H9 (cell line): ENCODE measurements around the gene CEP350. TPM values are rescaled to one million over a fixed set of nuclear protein-coding genes. Genes with fewer than 3 reads are reported as not detected.

ENCODE experiments used
- DNase-seq: peaks from one replicate; pipeline ENCODE4 v3.0.0-alpha.2; 2017
- H2AFZ ChIP-seq: one replicate; pipeline ENCODE4 v1.6.1; 2013; ENCODE audit warnings: mild to moderate bottlenecking, low read length, control low read depth, moderate library complexity
- H2AK5ac ChIP-seq: 2 replicates; pipeline ENCODE4 v1.6.1; 2013; ENCODE audit warnings: low read length, control low read depth, mixed read lengths; ENCODE audit not compliant: insufficient read length
- H2BK120ac ChIP-seq: one replicate; pipeline ENCODE4 v1.6.1; 2013; ENCODE audit warnings: low read depth, mild to moderate bottlenecking, low read length, control low read depth, inconsistent platforms; ENCODE audit not compliant: poor library complexity, severe bottlenecking
- H2BK12ac ChIP-seq: 2 replicates; pipeline ENCODE4 v1.6.1; 2013; ENCODE audit warnings: low read length, control low read depth, mixed read lengths, low read depth; ENCODE audit not compliant: insufficient read length
- H2BK15ac ChIP-seq: 2 replicates; pipeline ENCODE4 v1.6.1; 2013; ENCODE audit warnings: low read depth, low read length, control low read depth
- H2BK20ac ChIP-seq: one replicate; pipeline ENCODE4 v1.6.1; 2013; ENCODE audit warnings: low read depth, mild to moderate bottlenecking, low read length, control low read depth, inconsistent platforms; ENCODE audit not compliant: poor library complexity, severe bottlenecking
- H2BK5ac ChIP-seq: 2 replicates; pipeline ENCODE4 v1.6.1; 2013; ENCODE audit warnings: low read length, control low read depth, mixed read lengths; ENCODE audit not compliant: insufficient read length
- H3K14ac ChIP-seq: 2 replicates; pipeline ENCODE4 v1.6.1; 2013; ENCODE audit warnings: low read length, control low read depth; ENCODE audit not compliant: insufficient read depth
- H3K18ac ChIP-seq: 2 replicates; pipeline ENCODE4 v1.6.1; 2013; ENCODE audit warnings: low read depth, mild to moderate bottlenecking, mixed read lengths, low read length, control low read depth; ENCODE audit not compliant: insufficient read length
- H3K23ac ChIP-seq: 2 replicates; pipeline ENCODE4 v1.6.1; 2013; ENCODE audit warnings: low read length, control low read depth, mixed read lengths, low read depth; ENCODE audit not compliant: insufficient read length
- H3K23me2 ChIP-seq: 2 replicates; pipeline ENCODE4 v1.6.1; 2013; ENCODE audit warnings: low read depth, mild to moderate bottlenecking, mixed read lengths, low read length, control low read depth; ENCODE audit not compliant: insufficient read length, poor library complexity, severe bottlenecking
- H3K27ac ChIP-seq: 2 replicates; pipeline ENCODE4 v1.5.1; 2013; ENCODE audit warnings: low read length, control low read depth, mixed read lengths, low read depth; ENCODE audit not compliant: insufficient read length
- H3K27me3 ChIP-seq: 2 replicates; pipeline ENCODE4 v1.6.1; 2013; ENCODE audit warnings: low read length, control low read depth, inconsistent platforms; ENCODE audit not compliant: insufficient read depth
- H3K4ac ChIP-seq: 2 replicates; pipeline ENCODE4 v1.6.1; 2013; ENCODE audit warnings: low read depth, mild to moderate bottlenecking, control low read depth, inconsistent platforms, low read length, moderate library complexity
- H3K4me1 ChIP-seq: 2 replicates; pipeline ENCODE4 v1.6.1; 2013; ENCODE audit warnings: low read length, control low read depth, inconsistent platforms; ENCODE audit not compliant: insufficient read depth
- H3K4me2 ChIP-seq: 2 replicates; pipeline ENCODE4 v1.6.1; 2013; ENCODE audit warnings: low read length, control low read depth, mixed read lengths; ENCODE audit not compliant: insufficient read length, insufficient read depth
- H3K56ac ChIP-seq: 2 replicates; pipeline ENCODE4 v1.6.1; 2013; ENCODE audit warnings: low read depth, mild to moderate bottlenecking, mixed read lengths, low read length, control low read depth; ENCODE audit not compliant: insufficient read length
- H3K79me1 ChIP-seq: 2 replicates; pipeline ENCODE4 v1.6.1; 2013; ENCODE audit warnings: low read depth, mild to moderate bottlenecking, moderate library complexity, low read length, control low read depth, inconsistent platforms; ENCODE audit not compliant: insufficient read depth, poor library complexity, severe bottlenecking
- H3K79me2 ChIP-seq: 2 replicates; pipeline ENCODE4 v1.6.1; 2013; ENCODE audit warnings: low read length, control low read depth, inconsistent platforms; ENCODE audit not compliant: insufficient read depth
- H3K9ac ChIP-seq: 2 replicates; pipeline ENCODE4 v1.6.1; 2013; ENCODE audit warnings: low read length, control low read depth, mixed read lengths; ENCODE audit not compliant: insufficient read length; ENCODE audit errors: extremely low read depth
- H3K9me3 ChIP-seq: one replicate; pipeline ENCODE4 v1.6.1; 2013; ENCODE audit warnings: low read depth, low read length, inconsistent platforms; ENCODE audit not compliant: control insufficient read depth
- H3T11ph ChIP-seq: one replicate; pipeline ENCODE4 v1.6.1; 2013; ENCODE audit warnings: mild to moderate bottlenecking, low read length, control low read depth, inconsistent platforms
- H4K20me1 ChIP-seq: one replicate; pipeline ENCODE4 v1.6.1; 2013; ENCODE audit not compliant: control insufficient read depth, insufficient read length, insufficient read depth
- H4K5ac ChIP-seq: 2 replicates; pipeline ENCODE4 v1.6.1; 2013; ENCODE audit warnings: low read depth, mild to moderate bottlenecking, mixed read lengths, low read length, control low read depth; ENCODE audit not compliant: insufficient read length
- H4K8ac ChIP-seq: replicated peaks from 2 replicates; pipeline ENCODE4 v1.6.1; 2013; ENCODE audit warnings: low read length, control low read depth, mixed read lengths, low read depth; ENCODE audit not compliant: insufficient read length
- H4K91ac ChIP-seq: 2 replicates; pipeline ENCODE4 v1.6.1; 2013; ENCODE audit warnings: low read depth, mild to moderate bottlenecking, moderate library complexity, mixed read lengths, low read length, control low read depth; ENCODE audit not compliant: insufficient read length
- H3K27ac Mint-ChIP-seq, 3 experiments: 2 replicates in 2 of 3; 3 replicates in 1 of 3; pipeline ENCODE4 v1.8.0; 2020 to 2021; ENCODE audit warnings: mixed read lengths in 3 of 3, mild to moderate bottlenecking in 1 of 3, moderate library complexity in 1 of 3
- H3K27me3 Mint-ChIP-seq: 2 replicates; pipeline ENCODE4 v1.8.0; 2021; ENCODE audit warnings: low read depth, mild to moderate bottlenecking, moderate library complexity, mixed read lengths
- H3K36me3 Mint-ChIP-seq, 3 experiments: 2 replicates in 2 of 3; 3 replicates in 1 of 3; pipeline ENCODE4 v1.8.0; 2020 to 2021; ENCODE audit warnings: low read depth in 3 of 3, mixed read lengths in 3 of 3; ENCODE audit not compliant: insufficient read depth in 1 of 3
- H3K4me1 Mint-ChIP-seq, 2 experiments: 2 replicates each; pipeline ENCODE4 v1.8.0; 2020; ENCODE audit warnings: mixed read lengths in 2 of 2
- H3K4me3 Mint-ChIP-seq, 2 experiments: 2 replicates in 1 of 2; 3 replicates in 1 of 2; pipeline ENCODE4 v1.8.0; 2020 to 2021; ENCODE audit warnings: mild to moderate bottlenecking in 2 of 2, mixed read lengths in 2 of 2, moderate library complexity in 1 of 2
- H3K9me3 Mint-ChIP-seq, 2 experiments: 2 replicates in 1 of 2; 3 replicates in 1 of 2; pipeline ENCODE4 v1.8.0; 2020; ENCODE audit warnings: mild to moderate bottlenecking in 2 of 2, mixed read lengths in 2 of 2, moderate library complexity in 1 of 2
- CTCF ChIP-seq: fragments of 200-600 bp; sonication (generic); conservative IDR thresholded peaks from 3 replicates; pipeline ENCODE4 v1.8.0; 2021; ENCODE audit warnings: antibody characterized with exemption, mild to moderate bottlenecking
- WGBS: extraction: QIAGEN DNeasy Blood & Tissue Kit; methylation state at CpG from one replicate; pipeline ENCODE4 v1.1.7; 2013; ENCODE audit warnings: missing lambda C conversion rate, low lambda C conversion rate, mixed read lengths; ENCODE audit not compliant: insufficient read length; ENCODE audit errors: extremely low coverage; 5-methylcytosine and 5-hydroxymethylcytosine counted together
- total RNA-seq: library from RNA; stranded (reverse); gene quantifications from 2 replicates; pipeline ENCODE4 v1.2.1, GENCODE V29; 2021

The CEP350 gene
- total RNA-seq, 1 experiment from 2014 or later = 39.2 TPM

- no peaks in the 10 kb centered on the region for H3K27me3 ChIP-seq
- no peak overlapping the region for H3K4me3 Mint-ChIP-seq
- no peaks in the 10 kb centered on the region for H3K9me3 Mint-ChIP-seq
- no peaks in the 10 kb centered on the region for H4K20me1 ChIP-seq
- H4K5ac ChIP-seq = no peak overlapping the region
- H3K23me2 ChIP-seq = no peaks in the 10 kb centered on the region
- peaks cover 3% of the 10 kb centered on the region; the same call in 1 of the 2 replicates for H3K79me2 ChIP-seq
- H2AK5ac ChIP-seq = no peak overlapping the region
- no peak overlapping the region for H3K4me2 ChIP-seq
- H3K27me3 Mint-ChIP-seq = no peaks in the 10 kb centered on the region
- no peak overlapping the region for H3T11ph ChIP-seq
- no peak overlapping the region for H3K56ac ChIP-seq
- no peak overlapping the region for H3K14ac ChIP-seq
- peak overlapping the region in 1 of 3 experiments; percentile 17; a peak in 1 of 7 replicates for H3K27ac Mint-ChIP-seq
- no peak overlapping the region for H3K23ac ChIP-seq
- H3K9me3 ChIP-seq = no peaks in the 10 kb centered on the region
- no peak for DNase-seq
- H3K9ac ChIP-seq = no peak overlapping the region
- H2BK5ac ChIP-seq = no peak overlapping the region
- WGBS = no CpG with 5 or more reads among the region's 6 CpGs
- H3K18ac ChIP-seq = no peak overlapping the region
- H2BK12ac ChIP-seq = no peak overlapping the region
- no peaks in the 10 kb centered on the region for H3K4me1 ChIP-seq
- H2BK20ac ChIP-seq = no peak overlapping the region
- H3K79me1 ChIP-seq = peaks cover 3% of the 10 kb centered on the region
- H4K8ac ChIP-seq = no peak overlapping the region
- H2BK15ac ChIP-seq = no peak overlapping the region
- no peak for TF ChIP-seq CTCF
- H3K27ac ChIP-seq = no peak overlapping the region
- H3K4ac ChIP-seq = no peak overlapping the region
- H3K4me1 Mint-ChIP-seq = peaks cover 14 to 18% of the 10 kb centered on the region in 2 experiments
- no peak overlapping the region for H2AFZ ChIP-seq
- H2BK120ac ChIP-seq = no peak overlapping the region
- H3K36me3 Mint-ChIP-seq = peaks cover 0 to 9% (median 2%) of the 10 kb centered on the region in 3 experiments; a peak in 4 of 7 replicates
- H4K91ac ChIP-seq = no peak overlapping the region
These were observed 18.8 kb downstream of the CEP350 start for GRCh38 chr1:179973198-179974110.
